ENCODE results near the gene BMPR1B.

BMPR1B gene

GRCh38 chr4:94870146-94870545, 112.4 kb downstream of the BMPR1B start:
- no peak overlapping the region for H2AFZ ChIP-seq (ENCODE audit: low read depth, low read length)
- H3K9me3 ChIP-seq (ENCODE audit: low read length), result no peaks in the 10 kb centered on the region

GRCh38 chr4:94871644-94872305, 114.0 kb downstream of the BMPR1B start:
- H2AFZ ChIP-seq (ENCODE audit: low read depth, low read length), result no peak overlapping the region
- H3K27me3 ChIP-seq (ENCODE audit: insufficient read depth, low read length), result no peaks in the 10 kb centered on the region
- peaks cover 3% of the 10 kb centered on the region for H3K36me3 ChIP-seq (ENCODE audit: insufficient read depth, low read length)
- peaks cover 17% of the 10 kb centered on the region for H3K4me1 ChIP-seq (ENCODE audit: insufficient read depth, low read length)
- H3K4me3 ChIP-seq (ENCODE audit: low read length), result no peak overlapping the region
- H3K9me3 ChIP-seq (ENCODE audit: low read length), result no peaks in the 10 kb centered on the region

More at GRCh38 chr4:94870146-94870545, 112.4 kb downstream of the BMPR1B start:
- H3K27me3 ChIP-seq (ENCODE audit: insufficient read depth, low read length), result no peaks in the 10 kb centered on the region
- peaks cover 17% of the 10 kb centered on the region for H3K4me1 ChIP-seq (ENCODE audit: insufficient read depth, low read length)
- H3K36me3 ChIP-seq (ENCODE audit: insufficient read depth, low read length), result peaks cover 3% of the 10 kb centered on the region
- no peak overlapping the region for H3K4me3 ChIP-seq (ENCODE audit: low read length)

- Histone ChIP-seq H3K36me3 (ENCODE audit: insufficient read depth, low read length) (peaks cover 14% of the 10 kb centered on the region), H3K9me3 (ENCODE audit: low read length) (peaks cover 2% of the 10 kb centered on the region), H3K4me1 (ENCODE audit: insufficient read depth, low read length) (no peaks in the 10 kb centered on the region), H3K27me3 (ENCODE audit: insufficient read depth, low read length) (no peaks in the 10 kb centered on the region), H3K4me3 (ENCODE audit: low read length) (no peak overlapping the region), H2AFZ (ENCODE audit: low read depth, low read length) (no peak overlapping the region)
Observed at GRCh38 chr4:94877973-94878372, 120.2 kb downstream of the BMPR1B start.

- Histone ChIP-seq H3K4me1 (ENCODE audit: insufficient read depth, low read length) (no peaks in the 10 kb centered on the region), H3K27me3 (ENCODE audit: insufficient read depth, low read length) (no peaks in the 10 kb centered on the region), H3K9me3 (ENCODE audit: low read length) (peaks cover 5% of the 10 kb centered on the region), H3K36me3 (ENCODE audit: insufficient read depth, low read length) (peaks cover 11% of the 10 kb centered on the region), H3K4me3 (ENCODE audit: low read length) (no peak overlapping the region), H2AFZ (ENCODE audit: low read depth, low read length) (no peak overlapping the region)
Observed at GRCh38 chr4:94880956-94881355, 123.2 kb downstream of the BMPR1B start.

GRCh38 chr4:94882756-94883155, 125.0 kb downstream of the BMPR1B start:
- Histone ChIP-seq H3K4me1 (ENCODE audit: insufficient read depth, low read length) (no peaks in the 10 kb centered on the region), H3K9me3 (ENCODE audit: low read length) (peaks cover 7% of the 10 kb centered on the region)

GRCh38 chr4:94887027-94887426, 129.3 kb downstream of the BMPR1B start:
- peaks cover 4% of the 10 kb centered on the region for H3K4me1 ChIP-seq (ENCODE audit: insufficient read depth, low read length)
- H3K4me3 ChIP-seq (ENCODE audit: low read length), result no peak overlapping the region
- H3K27me3 ChIP-seq (ENCODE audit: insufficient read depth, low read length), result no peaks in the 10 kb centered on the region
- no peak overlapping the region for H2AFZ ChIP-seq (ENCODE audit: low read depth, low read length)
- no peaks in the 10 kb centered on the region for H3K36me3 ChIP-seq (ENCODE audit: insufficient read depth, low read length)
- peaks cover 5% of the 10 kb centered on the region for H3K9me3 ChIP-seq (ENCODE audit: low read length)

More at GRCh38 chr4:94882756-94883155, 125.0 kb downstream of the BMPR1B start:
- H2AFZ ChIP-seq (ENCODE audit: low read depth, low read length), result no peak overlapping the region
- peaks cover 9% of the 10 kb centered on the region for H3K36me3 ChIP-seq (ENCODE audit: insufficient read depth, low read length)
- H3K4me3 ChIP-seq (ENCODE audit: low read length), result no peak overlapping the region
- H3K27me3 ChIP-seq (ENCODE audit: insufficient read depth, low read length), result no peaks in the 10 kb centered on the region

GRCh38 chr4:94889523-94889922, 131.8 kb downstream of the BMPR1B start:
- H3K36me3 ChIP-seq (ENCODE audit: insufficient read depth, low read length), result no peaks in the 10 kb centered on the region
- H3K4me1 ChIP-seq (ENCODE audit: insufficient read depth, low read length), result peaks cover 11% of the 10 kb centered on the region
- H2AFZ ChIP-seq (ENCODE audit: low read depth, low read length), result no peak overlapping the region
- no peak overlapping the region for H3K4me3 ChIP-seq (ENCODE audit: low read length)
- H3K9me3 ChIP-seq (ENCODE audit: low read length), result peaks cover 5% of the 10 kb centered on the region
- no peaks in the 10 kb centered on the region for H3K27me3 ChIP-seq (ENCODE audit: insufficient read depth, low read length)

- H2AFZ ChIP-seq (ENCODE audit: low read depth, low read length), result no peak overlapping the region
- no peaks in the 10 kb centered on the region for H3K27me3 ChIP-seq (ENCODE audit: insufficient read depth, low read length)
- H3K9me3 ChIP-seq (ENCODE audit: low read length), result peaks cover 2% of the 10 kb centered on the region
- H3K36me3 ChIP-seq (ENCODE audit: insufficient read depth, low read length), result no peaks in the 10 kb centered on the region
- H3K4me3 ChIP-seq (ENCODE audit: low read length), result no peak overlapping the region
- peaks cover 15% of the 10 kb centered on the region for H3K4me1 ChIP-seq (ENCODE audit: insufficient read depth, low read length)
Observed at GRCh38 chr4:94889946-94890345, 132.2 kb downstream of the BMPR1B start.

- H3K4me1 ChIP-seq (ENCODE audit: insufficient read depth, low read length), result peaks cover 17% of the 10 kb centered on the region
- no peak overlapping the region for H2AFZ ChIP-seq (ENCODE audit: low read depth, low read length)
- H3K9me3 ChIP-seq (ENCODE audit: low read length), result peaks cover 2% of the 10 kb centered on the region
- H3K27me3 ChIP-seq (ENCODE audit: insufficient read depth, low read length), result no peaks in the 10 kb centered on the region
- H3K4me3 ChIP-seq (ENCODE audit: low read length), result no peak overlapping the region
- H3K36me3 ChIP-seq (ENCODE audit: insufficient read depth, low read length), result no peaks in the 10 kb centered on the region
Observed at GRCh38 chr4:94890579-94890978, 132.8 kb downstream of the BMPR1B start.

- no peak overlapping the region for H3K4me3 ChIP-seq (ENCODE audit: low read length)
- no peaks in the 10 kb centered on the region for H3K27me3 ChIP-seq (ENCODE audit: insufficient read depth, low read length)
- no peaks in the 10 kb centered on the region for H3K36me3 ChIP-seq (ENCODE audit: insufficient read depth, low read length)
- peaks cover 26% of the 10 kb centered on the region for H3K4me1 ChIP-seq (ENCODE audit: insufficient read depth, low read length)
- H2AFZ ChIP-seq (ENCODE audit: low read depth, low read length), result no peak overlapping the region
- H3K9me3 ChIP-seq (ENCODE audit: low read length), result no peaks in the 10 kb centered on the region
Observed at GRCh38 chr4:94892051-94892450, 134.3 kb downstream of the BMPR1B start.

GRCh38 chr4:94895081-94895480, 137.3 kb downstream of the BMPR1B start:
- Histone ChIP-seq H3K36me3 (ENCODE audit: insufficient read depth, low read length) (peaks cover 4% of the 10 kb centered on the region), H3K27me3 (ENCODE audit: insufficient read depth, low read length) (no peaks in the 10 kb centered on the region), H3K4me3 (ENCODE audit: low read length) (no peak overlapping the region), H3K4me1 (ENCODE audit: insufficient read depth, low read length) (peaks cover 29% of the 10 kb centered on the region), H3K9me3 (ENCODE audit: low read length) (peaks cover 3% of the 10 kb centered on the region), H2AFZ (ENCODE audit: low read depth, low read length) (no peak overlapping the region)

- peaks cover 4% of the 10 kb centered on the region for H3K36me3 ChIP-seq (ENCODE audit: insufficient read depth, low read length)
- H3K27me3 ChIP-seq (ENCODE audit: insufficient read depth, low read length), result no peaks in the 10 kb centered on the region
- H3K4me1 ChIP-seq (ENCODE audit: insufficient read depth, low read length), result peaks cover 29% of the 10 kb centered on the region
- H3K9me3 ChIP-seq (ENCODE audit: low read length), result peaks cover 3% of the 10 kb centered on the region
- H3K4me3 ChIP-seq (ENCODE audit: low read length), result no peak overlapping the region
- H2AFZ ChIP-seq (ENCODE audit: low read depth, low read length), result no peak overlapping the region
Observed at GRCh38 chr4:94897023-94897422, 139.3 kb downstream of the BMPR1B start.

- no peak overlapping the region for H3K4me3 ChIP-seq (ENCODE audit: low read length)
- no peaks in the 10 kb centered on the region for H3K9me3 ChIP-seq (ENCODE audit: low read length)
- no peaks in the 10 kb centered on the region for H3K27me3 ChIP-seq (ENCODE audit: insufficient read depth, low read length)
- peaks cover 7% of the 10 kb centered on the region for H3K4me1 ChIP-seq (ENCODE audit: insufficient read depth, low read length)
- H2AFZ ChIP-seq (ENCODE audit: low read depth, low read length), result no peak overlapping the region
- no peaks in the 10 kb centered on the region for H3K36me3 ChIP-seq (ENCODE audit: insufficient read depth, low read length)
Observed at GRCh38 chr4:94905511-94905910, 147.8 kb downstream of the BMPR1B start.

- no peak overlapping the region for H3K4me3 ChIP-seq (ENCODE audit: low read length)
- no peaks in the 10 kb centered on the region for H3K9me3 ChIP-seq (ENCODE audit: low read length)
- peaks cover 7% of the 10 kb centered on the region for H3K4me1 ChIP-seq (ENCODE audit: insufficient read depth, low read length)
- no peaks in the 10 kb centered on the region for H3K36me3 ChIP-seq (ENCODE audit: insufficient read depth, low read length)
- H2AFZ ChIP-seq (ENCODE audit: low read depth, low read length), result no peak overlapping the region
- H3K27me3 ChIP-seq (ENCODE audit: insufficient read depth, low read length), result no peaks in the 10 kb centered on the region
Observed at GRCh38 chr4:94909645-94910044, 151.9 kb downstream of the BMPR1B start.

Measured in neuron (in vitro differentiated cells).